GM19240 (cell line): ENCODE results near the gene WDR48.

Source experiments
- DNase-seq: peaks from one replicate; pipeline ENCODE4 v3.0.0; 2011; ENCODE audit warnings: low spot score; ENCODE audit not compliant: insufficient read length

Gene WDR48

GRCh38 chr3:39101022-39101689 lies 49.3 kb downstream of the WDR48 start:
- DNase-seq, result peak; percentile 63

GRCh38 chr3:39102504-39103323 lies 50.9 kb downstream of the WDR48 start:
- DNase-seq, result no peak

DNA sequence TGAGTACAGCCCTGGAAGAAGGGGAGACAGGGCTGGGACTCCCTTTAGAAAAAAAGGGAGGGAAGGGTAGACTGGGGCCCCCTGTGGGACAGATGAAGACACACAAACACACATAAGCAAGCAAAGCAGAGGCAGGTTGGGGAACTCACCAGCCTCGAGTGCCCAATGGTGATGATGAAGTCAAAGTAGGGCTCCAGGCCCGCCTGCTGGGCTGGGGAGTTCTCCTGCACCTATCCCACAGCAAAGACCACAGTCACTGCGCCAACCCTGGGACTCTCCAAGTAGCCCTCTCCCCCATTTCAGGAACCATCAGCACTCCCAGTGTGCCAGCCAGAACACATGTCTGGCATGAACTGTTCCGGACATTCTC lies 51.5 kb downstream of the WDR48 start:
- DNase-seq, result no peak

- DNase-seq, result no peak
Measured at GRCh38 chr3:39103791-39104552, 52.2 kb downstream of the WDR48 start.

- no peak for DNase-seq
Measured at GRCh38 chr3:39104961-39105686, 53.3 kb downstream of the WDR48 start.

GRCh38 chr3:39105687-39106063 lies 53.9 kb downstream of the WDR48 start:
- no peak for DNase-seq

- no peak for DNase-seq
Measured at GRCh38 chr3:39106281-39106811, 54.5 kb downstream of the WDR48 start.

- no peak for DNase-seq
Measured at GRCh38 chr3:39106851-39107387, 55.1 kb downstream of the WDR48 start.

GRCh38 chr3:39107388-39108199 lies 55.8 kb downstream of the WDR48 start, which contains the start of the genes GORASP1 and TTC21A:
GORASP1 (minus strand) TSS chr3:39107627; CDS start chr3:39107541, 86 bp downstream.
TTC21A (plus strand) TSS chr3:39107680; CDS start chr3:39107838, 158 bp downstream.
- peak; percentile 63 for DNase-seq

GRCh38 chr3:39108200-39108710 lies 56.4 kb downstream of the WDR48 start:
- DNase-seq, result peak; percentile 59

DNA sequence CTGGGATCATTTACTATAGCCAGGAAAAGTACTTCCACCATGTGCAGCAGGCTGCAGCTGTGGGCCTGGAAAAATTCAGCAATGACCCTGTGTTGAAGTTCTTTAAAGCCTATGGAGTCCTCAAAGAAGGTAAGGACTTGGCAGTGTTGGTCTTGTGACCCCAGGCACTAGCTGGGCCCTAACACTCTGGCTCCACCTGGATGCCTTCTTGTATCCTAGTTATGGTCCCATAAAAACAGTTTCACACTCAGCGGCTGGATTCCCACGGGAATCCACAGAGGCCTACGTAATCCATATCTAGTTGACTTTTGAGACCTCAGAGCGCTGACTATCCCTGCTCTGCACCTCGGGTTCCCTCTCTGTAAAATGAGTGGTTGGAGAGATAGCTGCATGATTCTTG lies 57.3 kb downstream of the WDR48 start:
- no peak for DNase-seq

DNA sequence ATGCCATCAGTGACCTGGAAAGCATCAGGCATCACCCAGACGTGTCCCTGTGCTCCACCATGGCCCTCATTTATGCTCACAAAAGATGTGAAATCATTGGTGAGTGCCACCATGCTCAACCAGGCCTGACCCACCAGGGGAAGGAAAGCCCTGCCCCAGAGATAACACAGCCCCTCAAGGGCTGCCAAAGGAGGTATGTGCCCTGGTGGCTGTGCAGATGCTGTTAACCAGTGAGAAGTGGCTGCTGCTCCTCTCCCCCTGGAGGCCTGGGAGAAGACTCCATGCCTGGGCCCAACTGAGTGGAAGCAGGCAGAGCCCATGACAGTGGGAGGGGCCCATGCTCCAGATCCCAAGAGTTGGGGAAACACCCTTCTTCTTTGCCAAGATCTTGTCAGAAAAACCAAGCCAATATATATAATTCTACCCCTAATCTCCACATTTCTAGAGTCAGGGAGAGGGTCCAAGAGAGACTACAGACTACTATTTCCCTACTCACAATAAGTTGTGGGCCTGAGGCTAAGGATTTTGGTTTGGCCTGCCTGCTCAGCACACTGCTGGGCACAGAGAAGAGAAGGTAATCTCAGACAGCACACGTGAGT lies 58.3 kb downstream of the WDR48 start:
- DNase-seq, result no peak

GRCh38 chr3:39112113-39112512 lies 60.3 kb downstream of the WDR48 start:
- no peak for DNase-seq

- no peak for DNase-seq
Measured at GRCh38 chr3:39112535-39112934, 60.7 kb downstream of the WDR48 start.

DNA sequence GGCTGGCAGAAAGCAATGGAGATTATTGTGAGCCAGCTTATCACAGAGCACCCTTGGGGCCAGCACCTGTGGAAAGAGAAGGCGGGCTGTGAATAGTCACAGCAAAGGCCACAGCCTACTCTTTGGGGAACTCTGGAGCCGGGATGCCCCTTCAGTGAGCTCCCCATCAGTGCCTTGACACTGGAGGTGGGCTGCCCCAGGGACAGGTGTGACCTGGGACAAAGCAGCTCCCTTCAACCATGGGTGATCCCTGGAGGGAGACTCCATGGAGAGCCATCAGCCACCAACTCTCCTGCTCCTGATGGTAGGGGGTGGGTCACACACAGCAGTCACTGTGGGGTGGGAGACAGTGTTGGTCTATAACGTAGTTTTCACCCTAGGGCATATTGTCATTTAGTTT lies 61.5 kb downstream of the WDR48 start:
- DNase-seq, result no peak

DNA sequence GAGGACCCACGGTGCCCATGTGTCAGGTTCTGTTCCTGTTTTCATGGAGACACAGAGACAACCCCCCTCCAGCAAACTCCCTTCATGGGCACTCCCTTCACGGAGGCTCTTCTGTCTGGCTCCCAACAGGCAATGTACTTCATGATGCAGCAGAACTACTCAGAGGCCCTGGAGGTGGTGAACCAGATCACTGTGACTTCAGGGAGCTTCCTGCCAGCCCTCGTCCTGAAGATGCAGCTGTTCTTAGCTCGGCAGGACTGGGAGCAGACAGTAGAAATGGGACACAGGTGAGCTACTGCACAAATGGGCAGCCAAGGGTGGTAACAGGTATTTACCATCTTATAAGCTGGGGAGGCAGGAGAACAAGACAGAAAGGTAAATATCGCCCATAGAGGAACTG lies 62.6 kb downstream of the WDR48 start:
- no peak for DNase-seq

- DNase-seq, result no peak
Measured at GRCh38 chr3:39115870-39116269, 64.1 kb downstream of the WDR48 start.

GRCh38 chr3:39118079-39118478 lies 66.3 kb downstream of the WDR48 start:
- no peak for DNase-seq

DNA sequence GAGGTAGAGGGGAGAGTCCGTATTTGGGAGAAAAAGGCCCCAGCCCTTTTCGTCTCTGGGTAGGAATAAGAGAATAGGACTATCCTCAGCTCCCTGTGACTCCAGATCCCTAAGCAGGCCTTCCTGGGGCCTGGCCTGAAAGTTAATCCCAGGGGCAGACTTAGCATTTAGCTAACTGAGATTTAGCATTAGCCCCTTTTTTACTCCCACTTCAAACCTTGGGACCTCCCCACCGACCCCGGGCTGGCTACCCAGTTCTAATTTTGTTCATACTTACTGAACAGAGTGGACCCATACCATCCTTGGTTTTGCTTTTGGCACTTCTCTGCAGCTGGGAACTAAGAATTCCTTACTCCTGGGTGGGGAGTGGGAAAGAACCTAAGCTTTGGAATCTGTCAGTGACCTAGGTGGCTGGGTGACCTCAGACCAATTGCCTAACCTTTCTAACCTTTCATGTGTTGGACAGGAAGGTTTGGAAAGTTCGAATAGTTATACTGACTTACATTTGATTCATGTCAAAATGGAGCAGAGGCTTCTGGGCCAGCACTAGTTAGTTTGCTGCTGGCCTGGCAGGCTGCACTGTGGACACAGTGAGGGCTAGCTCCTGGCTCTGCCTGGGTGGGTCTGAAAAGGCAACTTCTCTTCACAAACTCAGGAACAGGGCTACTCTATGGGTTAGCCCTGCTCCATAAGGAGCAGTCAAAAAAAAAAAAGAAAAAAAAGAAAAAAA lies 67.3 kb downstream of the WDR48 start:
- no peak for DNase-seq
